Measurements from ENCODE around the gene CCDC191.

The CCDC191 gene

DNA sequence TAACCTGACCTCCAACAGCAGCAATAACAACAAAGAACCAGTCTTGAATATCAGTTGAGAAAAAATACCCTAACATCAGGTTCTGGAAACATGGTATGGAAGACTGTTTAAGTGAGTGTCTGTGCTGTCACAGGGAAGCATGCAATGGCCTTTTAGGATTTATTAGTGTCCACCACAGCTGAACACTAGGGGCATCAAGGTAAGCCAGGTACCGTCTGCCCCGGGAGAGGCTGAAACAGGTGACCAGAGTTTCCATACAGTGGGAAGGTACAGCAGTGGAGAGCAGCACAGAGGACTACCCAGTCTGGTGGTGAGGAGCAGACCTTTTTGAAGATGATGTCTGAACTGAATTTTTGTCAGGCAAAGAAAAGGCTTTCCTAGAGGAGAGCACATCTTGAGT lies 90.2 kb downstream of the CCDC191 start:
- TF ChIP-seq, protein P1, sequence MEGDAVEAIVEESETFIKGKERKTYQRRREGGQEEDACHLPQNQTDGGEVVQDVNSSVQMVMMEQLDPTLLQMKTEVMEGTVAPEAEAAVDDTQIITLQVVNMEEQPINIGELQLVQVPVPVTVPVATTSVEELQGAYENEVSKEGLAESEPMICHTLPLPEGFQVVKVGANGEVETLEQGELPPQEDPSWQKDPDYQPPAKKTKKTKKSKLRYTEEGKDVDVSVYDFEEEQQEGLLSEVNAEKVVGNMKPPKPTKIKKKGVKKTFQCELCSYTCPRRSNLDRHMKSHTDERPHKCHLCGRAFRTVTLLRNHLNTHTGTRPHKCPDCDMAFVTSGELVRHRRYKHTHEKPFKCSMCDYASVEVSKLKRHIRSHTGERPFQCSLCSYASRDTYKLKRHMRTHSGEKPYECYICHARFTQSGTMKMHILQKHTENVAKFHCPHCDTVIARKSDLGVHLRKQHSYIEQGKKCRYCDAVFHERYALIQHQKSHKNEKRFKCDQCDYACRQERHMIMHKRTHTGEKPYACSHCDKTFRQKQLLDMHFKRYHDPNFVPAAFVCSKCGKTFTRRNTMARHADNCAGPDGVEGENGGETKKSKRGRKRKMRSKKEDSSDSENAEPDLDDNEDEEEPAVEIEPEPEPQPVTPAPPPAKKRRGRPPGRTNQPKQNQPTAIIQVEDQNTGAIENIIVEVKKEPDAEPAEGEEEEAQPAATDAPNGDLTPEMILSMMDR (IDR thresholded peaks at IDR 0.05; ENCODE audit: borderline replicate concordance, control extremely low read depth, extremely low read depth, insufficient read depth, missing control alignments), result no peak
- in situ Hi-C loops (cut with MboI; ENCODE audit: low sequenced_read_pairs, unreplicated experiment), result no loop called here
- DNase-seq (ENCODE audit: low spot score), result no peak

DNA sequence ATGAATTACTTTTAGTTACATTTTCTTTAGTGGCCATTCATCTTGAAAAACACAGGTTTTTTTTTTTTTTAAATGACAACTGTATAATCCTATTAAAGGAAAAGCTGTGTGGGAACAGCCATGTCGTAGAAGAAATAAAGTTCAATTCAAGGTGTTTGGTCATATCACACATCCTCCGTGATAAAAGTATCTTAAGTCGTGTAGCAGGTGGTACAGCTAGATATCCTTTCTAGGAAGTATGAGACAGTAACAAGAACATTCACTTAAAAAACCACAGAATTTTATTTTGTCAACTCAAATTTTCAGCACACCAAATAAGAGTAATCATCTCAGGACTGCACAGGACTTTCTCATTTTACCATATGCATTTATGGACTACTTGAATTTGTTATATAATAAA lies 92.4 kb downstream of the CCDC191 start:
- DNase-seq (ENCODE audit: low spot score), result no peak
- in situ Hi-C loops (cut with MboI; ENCODE audit: low sequenced_read_pairs, unreplicated experiment), result no loop called here

DNA sequence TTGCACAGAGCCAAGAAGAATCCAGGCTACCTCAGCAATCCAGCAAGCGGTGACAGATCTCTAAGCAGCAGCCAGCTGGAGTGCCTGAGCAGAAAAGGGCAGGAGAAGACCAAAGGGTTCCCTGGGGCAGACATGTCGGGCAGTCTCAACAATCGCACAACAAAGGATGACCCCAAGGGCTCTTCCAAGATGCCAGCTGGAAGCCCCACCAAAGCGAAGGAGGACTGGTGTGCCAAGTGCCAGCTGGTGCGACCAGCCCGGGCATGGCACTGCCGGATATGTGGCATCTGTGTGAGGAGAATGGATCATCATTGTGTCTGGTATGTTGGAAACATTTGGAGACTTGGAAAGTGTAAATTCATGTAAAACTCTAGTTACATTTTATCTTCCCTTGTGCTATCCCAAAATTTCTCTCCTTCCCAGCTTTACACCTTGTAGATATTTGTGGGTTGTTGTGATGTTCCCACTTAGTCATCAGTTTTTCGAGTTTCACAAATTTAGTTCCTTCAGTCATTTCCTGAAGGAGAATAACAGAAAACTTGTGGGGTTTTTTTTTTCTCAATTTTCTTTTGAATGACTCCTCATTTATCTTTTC lies 102.1 kb downstream of the CCDC191 start:
- DNase-seq (ENCODE audit: low spot score), result no peak
- in situ Hi-C loops (cut with MboI; ENCODE audit: low sequenced_read_pairs, unreplicated experiment), result no loop called here
- TF ChIP-seq, protein P1 (IDR thresholded peaks at IDR 0.05; ENCODE audit: borderline replicate concordance, control extremely low read depth, extremely low read depth, insufficient read depth, missing control alignments), result no peak

More for the DNA sequence above, 92.4 kb downstream of the CCDC191 start:
- TF ChIP-seq, protein P1 (IDR thresholded peaks at IDR 0.05; ENCODE audit: borderline replicate concordance, control extremely low read depth, extremely low read depth, insufficient read depth, missing control alignments), result no peak

DNA sequence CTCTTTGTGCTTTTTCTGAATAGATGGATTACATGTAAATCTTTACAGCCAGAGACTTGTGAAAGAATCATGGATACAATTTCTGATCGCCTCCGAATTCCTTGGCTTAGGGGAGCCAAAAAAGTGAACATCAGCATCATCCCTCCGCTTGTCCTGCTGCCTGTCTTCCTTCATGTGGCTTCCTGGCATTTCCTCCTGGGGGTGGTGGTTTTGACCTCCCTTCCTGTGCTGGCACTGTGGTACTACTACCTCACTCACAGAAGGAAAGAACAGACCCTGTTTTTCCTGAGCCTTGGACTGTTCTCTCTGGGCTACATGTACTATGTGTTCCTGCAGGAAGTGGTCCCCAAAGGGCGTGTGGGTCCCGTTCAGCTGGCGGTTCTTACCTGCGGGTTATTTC lies 102.6 kb downstream of the CCDC191 start:
- TF ChIP-seq, protein P1 (IDR thresholded peaks at IDR 0.05; ENCODE audit: borderline replicate concordance, control extremely low read depth, extremely low read depth, insufficient read depth, missing control alignments), result no peak
- no peak for DNase-seq (ENCODE audit: low spot score)

DNA sequence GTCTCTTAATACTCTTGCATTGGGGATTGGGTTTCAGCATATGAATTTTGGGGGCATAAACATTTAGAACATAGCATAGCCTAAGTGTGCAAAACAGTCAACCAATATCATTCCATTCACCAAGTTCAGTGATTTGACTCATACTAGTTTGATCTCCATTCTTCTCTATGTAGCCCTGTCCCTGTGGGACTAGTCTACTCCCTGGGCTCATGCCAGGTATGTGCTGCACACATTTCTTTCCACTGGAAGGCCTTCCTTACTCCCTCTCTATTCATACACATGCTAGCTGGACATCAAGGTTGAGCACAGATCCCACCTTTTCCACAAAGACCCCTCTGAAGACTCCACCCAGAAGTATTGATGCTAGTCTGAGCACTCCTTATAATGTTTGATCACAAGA lies 103.4 kb downstream of the CCDC191 start:
- TF ChIP-seq, protein P1 (IDR thresholded peaks at IDR 0.05; ENCODE audit: borderline replicate concordance, control extremely low read depth, extremely low read depth, insufficient read depth, missing control alignments), result no peak
- in situ Hi-C loops (cut with MboI; ENCODE audit: low sequenced_read_pairs, unreplicated experiment), result no loop called here
- DNase-seq (ENCODE audit: low spot score), result no peak

More for the DNA sequence above, 102.6 kb downstream of the CCDC191 start:
- in situ Hi-C loops (cut with MboI; ENCODE audit: low sequenced_read_pairs, unreplicated experiment), result no loop called here

DNA sequence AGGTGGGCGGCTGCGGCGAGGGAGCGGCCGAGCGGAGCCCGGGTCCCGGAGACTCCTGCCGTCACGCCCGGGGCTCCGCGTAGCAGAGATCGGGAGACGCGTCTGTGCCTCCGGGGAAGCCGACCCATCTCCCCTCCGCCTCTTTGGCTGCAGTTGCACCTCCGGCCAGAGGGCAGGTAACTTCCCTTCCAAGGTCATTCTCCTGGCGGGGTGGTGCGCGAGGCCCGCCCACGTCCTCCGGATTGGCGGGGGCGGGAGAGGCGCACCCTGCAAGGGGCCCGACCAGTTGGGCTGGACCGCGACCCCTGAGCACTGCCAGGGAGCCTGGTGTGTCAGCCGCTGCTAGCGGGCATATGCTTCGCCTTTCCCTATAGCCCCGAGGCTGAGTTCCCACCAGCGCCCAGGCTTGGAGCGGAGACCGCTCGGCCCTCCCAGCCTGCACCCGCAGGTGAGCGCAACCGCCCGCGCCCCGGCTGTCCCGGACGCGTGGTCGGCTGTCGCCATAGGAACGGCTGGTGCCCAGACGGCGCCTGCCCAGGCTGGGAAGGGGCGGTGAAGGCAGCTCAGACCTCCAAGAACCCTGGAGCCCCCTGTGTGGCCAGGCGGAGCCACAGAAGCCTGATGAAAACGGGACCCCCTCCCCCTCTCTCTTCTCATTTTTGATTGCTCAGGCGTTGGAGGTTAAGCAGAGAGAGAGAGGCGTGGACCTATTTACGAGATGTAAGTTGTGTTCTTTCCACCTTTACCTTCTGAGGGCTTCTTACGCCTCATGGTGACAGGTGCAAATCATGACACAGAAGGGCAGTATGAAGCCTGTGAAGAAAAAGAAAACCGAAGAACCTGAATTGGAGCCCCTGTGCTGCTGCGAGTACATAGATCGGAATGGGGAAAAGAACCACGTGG lies 108.1 kb downstream of the CCDC191 start:
- TF ChIP-seq, protein P1 (IDR thresholded peaks at IDR 0.05; ENCODE audit: borderline replicate concordance, control extremely low read depth, extremely low read depth, insufficient read depth, missing control alignments), result no peak
- in situ Hi-C loops (cut with MboI; ENCODE audit: low sequenced_read_pairs, unreplicated experiment), result no loop called here
- peak; percentile 63 for DNase-seq (ENCODE audit: low spot score)
